Body of pancreas (tissue), 4 donors: ENCODE results near the gene NLRP13.
"Not testable (repeated sequence)": the region's sequence is repeated elsewhere in the genome, so short reads cannot be mapped to it uniquely, and the experiment has no call there.

Experiments
- POLR2A ChIP-seq, 3 donors: fragments of 450-650 bp; IDR thresholded peaks; one replicate each; pipeline ENCODE4 v1.6.1; 2016; ENCODE audit warnings: antibody characterized with exemption in 3 of 3, mild to moderate bottlenecking in 2 of 3
- TF ChIP-seq, protein P1 (sequence below), 7 experiments: fragments of 450-650 bp in 4 of 7; fragments of 200-600 bp in 3 of 7; sonication (generic) in 3 of 7; IDR thresholded peaks; one replicate each; pipeline ENCODE4 v1.5.1; 2016 to 2019; ENCODE audit warnings: antibody characterized with exemption in 7 of 7

DNA sequence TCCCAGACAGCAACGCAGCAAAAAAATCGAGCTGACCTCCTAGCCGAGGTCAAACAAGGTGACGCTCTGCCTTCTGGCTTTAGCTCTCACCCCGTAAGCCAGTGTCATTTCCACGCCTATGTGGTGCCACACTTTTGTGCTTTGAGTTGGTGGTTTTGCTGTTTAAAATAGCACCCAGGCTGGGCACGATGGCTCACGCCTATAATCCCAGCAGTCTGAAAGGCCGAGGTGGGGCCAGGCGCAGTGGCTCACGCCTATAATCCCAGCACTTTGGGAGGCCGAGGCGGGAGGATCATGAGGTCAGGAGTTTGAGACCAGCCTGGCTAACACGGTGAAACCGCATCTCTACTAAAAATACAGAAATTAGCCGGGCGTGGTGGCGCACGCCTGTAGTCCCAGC is 18.4 kb upstream of the NLRP13 start:
- TF ChIP-seq, protein P1, sequence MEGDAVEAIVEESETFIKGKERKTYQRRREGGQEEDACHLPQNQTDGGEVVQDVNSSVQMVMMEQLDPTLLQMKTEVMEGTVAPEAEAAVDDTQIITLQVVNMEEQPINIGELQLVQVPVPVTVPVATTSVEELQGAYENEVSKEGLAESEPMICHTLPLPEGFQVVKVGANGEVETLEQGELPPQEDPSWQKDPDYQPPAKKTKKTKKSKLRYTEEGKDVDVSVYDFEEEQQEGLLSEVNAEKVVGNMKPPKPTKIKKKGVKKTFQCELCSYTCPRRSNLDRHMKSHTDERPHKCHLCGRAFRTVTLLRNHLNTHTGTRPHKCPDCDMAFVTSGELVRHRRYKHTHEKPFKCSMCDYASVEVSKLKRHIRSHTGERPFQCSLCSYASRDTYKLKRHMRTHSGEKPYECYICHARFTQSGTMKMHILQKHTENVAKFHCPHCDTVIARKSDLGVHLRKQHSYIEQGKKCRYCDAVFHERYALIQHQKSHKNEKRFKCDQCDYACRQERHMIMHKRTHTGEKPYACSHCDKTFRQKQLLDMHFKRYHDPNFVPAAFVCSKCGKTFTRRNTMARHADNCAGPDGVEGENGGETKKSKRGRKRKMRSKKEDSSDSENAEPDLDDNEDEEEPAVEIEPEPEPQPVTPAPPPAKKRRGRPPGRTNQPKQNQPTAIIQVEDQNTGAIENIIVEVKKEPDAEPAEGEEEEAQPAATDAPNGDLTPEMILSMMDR (IDR thresholded peaks at IDR 0.05): not testable (repeated sequence)
- not testable (repeated sequence) for TF ChIP-seq POLR2A (IDR thresholded peaks at IDR 0.05)
